ENCODE results near the gene ARSJ. TPM values are rescaled to one million over a fixed set of nuclear protein-coding genes. Genes with fewer than 3 reads are reported as not detected.

ARSJ gene
- total and polyA plus RNA-seq, 2 of the 8 experiments (the other 6 are each of a cell fraction or from before 2014, with no cell fraction given), result 1.4 to 6.3 TPM

- Histone ChIP-seq H4K5ac (ENCODE audit: insufficient read length, low read depth, low read length) (no peak overlapping the region), H2BK12ac (ENCODE audit: low read depth, low read length) (no peak overlapping the region), H3K9ac (replicated peaks in 1 of 4; ENCODE audit: extremely low read depth in 1 of 4, low read depth in 3 of 4, low read length in 3 of 4) (no peak overlapping the region), H2AFZ (ENCODE audit: low read length) (no peak overlapping the region), H3K27ac (ENCODE audit: low read depth, low read length) (no peak overlapping the region), H3K79me1 (ENCODE audit: low read depth, low read length) (no peaks in the 10 kb centered on the region), H3K4me1 (replicated peaks in 1 of 4; ENCODE audit: control insufficient read depth in 3 of 4, insufficient read depth in 4 of 4, low read length in 3 of 4) (no peaks in the 10 kb centered on the region; a peak in 1 of 7 replicates), H3K14ac (ENCODE audit: insufficient read length) (no peak overlapping the region), H3K36me3 (ENCODE audit: control insufficient read depth in 2 of 4, insufficient read depth in 4 of 4, low read length in 3 of 4) (no peaks in the 10 kb centered on the region), H3K23ac (ENCODE audit: insufficient read length) (no peak overlapping the region), H4K8ac (ENCODE audit: extremely low read depth, insufficient read depth, low read length) (no peak overlapping the region), H2BK20ac (ENCODE audit: low read length) (no peak overlapping the region), H2AK5ac (ENCODE audit: low read depth, low read length) (no peak overlapping the region), H3K4me2 (ENCODE audit: insufficient read depth in 1 of 2, low read depth in 2 of 2, low read length in 2 of 2) (no peak overlapping the region), H3K18ac (ENCODE audit: extremely low read depth, low read length) (no peak overlapping the region), H3K9me3 (ENCODE audit: insufficient read depth in 2 of 2, low read depth in 1 of 2, low read length in 1 of 2) (no peaks in the 10 kb centered on the region), H2BK120ac (replicated peaks; ENCODE audit: low read depth, low read length) (no peak overlapping the region), H3K4ac (replicated peaks; ENCODE audit: insufficient read length, low read depth, low read length) (no peak overlapping the region), H3K4me3 (ENCODE audit: extremely low read depth in 1 of 4, insufficient read depth in 2 of 4, low read depth in 3 of 4, low read length in 4 of 4) (no peak overlapping the region), H3K23me2 (ENCODE audit: low read depth, low read length) (peaks cover 5% of the 10 kb centered on the region), H4K20me1 (replicated peaks in 1 of 2; ENCODE audit: control insufficient read depth in 1 of 2, insufficient read depth in 2 of 2, low read length in 2 of 2) (no peaks in the 10 kb centered on the region), H2BK5ac (ENCODE audit: low read depth, low read length) (no peak overlapping the region), H3K27me3 (replicated peaks in 1 of 4; ENCODE audit: control insufficient read depth in 3 of 4, extremely low read depth in 1 of 4, insufficient read depth in 3 of 4, low read length in 3 of 4) (no peaks in the 10 kb centered on the region; a peak in 1 of 7 replicates), H2BK15ac (ENCODE audit: low read length) (no peak overlapping the region), H3K79me2 (ENCODE audit: control insufficient read depth in 1 of 2, insufficient read depth in 2 of 2, low read length in 2 of 2) (peaks cover 0 to 10% of the 10 kb centered on the region in 2 experiments; a peak in 1 of 4 replicates), H3K56ac (replicated peaks; ENCODE audit: insufficient read length, low read depth, low read length) (no peak overlapping the region), H4K91ac (replicated peaks; ENCODE audit: insufficient read length, low read length) (no peak overlapping the region)
- ChIA-PET POLR2A (ENCODE audit: partially characterized antibody) (no interaction called here), CTCF (ENCODE audit: partially characterized antibody) (no interaction called here)
- TF ChIP-seq BACH1 (IDR thresholded peaks at IDR 0.05; ENCODE audit: low read length), result no peak
- TF ChIP-seq JUND (IDR thresholded peaks at IDR 0.05; ENCODE audit: low read length), result no peak
- no peak for TF ChIP-seq BCL11A (IDR thresholded peaks at IDR 0.05; ENCODE audit: low read depth in 2 of 2, low read length in 2 of 2)
- TF ChIP-seq SAP30 (IDR thresholded peaks at IDR 0.05; ENCODE audit: insufficient read depth, insufficient replicate concordance, low read length), result no peak
- no peak for TF ChIP-seq KDM4A (IDR thresholded peaks at IDR 0.05; ENCODE audit: low read depth, low read length, severe bottlenecking)
- TF ChIP-seq MAFK (IDR thresholded peaks at IDR 0.05; ENCODE audit: low read depth, low read length), result no peak
- TF ChIP-seq, protein P1, sequence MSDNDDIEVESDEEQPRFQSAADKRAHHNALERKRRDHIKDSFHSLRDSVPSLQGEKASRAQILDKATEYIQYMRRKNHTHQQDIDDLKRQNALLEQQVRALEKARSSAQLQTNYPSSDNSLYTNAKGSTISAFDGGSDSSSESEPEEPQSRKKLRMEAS (IDR thresholded peaks at IDR 0.05), result no peak
- TF ChIP-seq HDAC6 (IDR thresholded peaks at IDR 0.05; ENCODE audit: low read depth, low read length), result no peak
- no peak for TF ChIP-seq KDM5A (IDR thresholded peaks at IDR 0.05; ENCODE audit: low read length)
- TF ChIP-seq RBBP5 (IDR thresholded peaks at IDR 0.05; ENCODE audit: borderline replicate concordance, low read depth, low read length), result no peak
- no peak for TF ChIP-seq SRF (IDR thresholded peaks at IDR 0.05; ENCODE audit: low read depth, low read length)
- TF ChIP-seq POU5F1 (IDR thresholded peaks at IDR 0.05; ENCODE audit: low read depth, low read length), result no peak
- no peak for TF ChIP-seq CTBP2 (IDR thresholded peaks at IDR 0.05; ENCODE audit: borderline replicate concordance, insufficient read depth, insufficient read length, low read length)
- no peak for TF ChIP-seq TAF7 (optimal IDR thresholded peaks at IDR 0.05; ENCODE audit: borderline replicate concordance, low read depth, low read length)
- TF ChIP-seq CHD2 (IDR thresholded peaks at IDR 0.05; ENCODE audit: low read length), result no peak
- TF ChIP-seq CBX8 (IDR thresholded peaks at IDR 0.05; ENCODE audit: borderline replicate concordance, low read depth, low read length), result no peak
- no peak for DNase-seq (ENCODE audit: low read depth in 1 of 2, low spot score in 2 of 2)
- no peak for FAIRE-seq
These were observed 5.0 kb downstream of the ARSJ start for GRCh38 chr4:113974467-113974866.

Measured in H1 (cell line).